HFFc6 (cell line): ENCODE data around the gene EAF2. TPM values are rescaled to one million over a fixed set of nuclear protein-coding genes. Genes with fewer than 3 reads are reported as not detected.

Experiments
- DNase-seq: peaks from one replicate; pipeline ENCODE4 v3.0.0-alpha.2; 2018
- H3K27ac Mint-ChIP-seq: 2 replicates; pipeline ENCODE4 v1.8.0; 2020; ENCODE audit warnings: mild to moderate bottlenecking, mixed read lengths
- H3K27me3 Mint-ChIP-seq: 2 replicates; pipeline ENCODE4 v1.8.0; 2021; ENCODE audit warnings: mild to moderate bottlenecking, moderate library complexity, mixed read lengths; ENCODE audit not compliant: insufficient read depth
- H3K36me3 Mint-ChIP-seq: 2 replicates; pipeline ENCODE4 v1.8.0; 2021; ENCODE audit warnings: low read depth, mixed read lengths
- H3K4me1 Mint-ChIP-seq: 2 replicates; pipeline ENCODE4 v1.8.0; 2020; ENCODE audit warnings: low read depth, mixed read lengths
- H3K4me3 Mint-ChIP-seq: 2 replicates; pipeline ENCODE4 v1.8.0; 2020; ENCODE audit warnings: mild to moderate bottlenecking, moderate library complexity, mixed read lengths
- H3K9me3 Mint-ChIP-seq: 2 replicates; pipeline ENCODE4 v1.8.0; 2020; ENCODE audit warnings: mild to moderate bottlenecking, mixed read lengths
- CTCF ChIP-seq: fragments of 200-600 bp; sonication (generic); IDR thresholded peaks from 2 replicates; pipeline ENCODE4 v1.5.0; 2021; ENCODE audit warnings: antibody characterized with exemption, mild to moderate bottlenecking
- total RNA-seq, 6 experiments: library from RNA; stranded (reverse); fragmentation: NEBNext Ultra II Directional; extraction: Animal tissue kit (Norgen Biotek cat#: 25700); gene quantifications; 2 replicates in 1 of 6; 3 replicates in 5 of 6; pipeline ENCODE4 v1.2.3, GENCODE V29; 2021

The EAF2 gene
- total RNA-seq, 6 experiments from 2014 or later, result 1.4 to 1.8 (median 1.7) TPM

DNA sequence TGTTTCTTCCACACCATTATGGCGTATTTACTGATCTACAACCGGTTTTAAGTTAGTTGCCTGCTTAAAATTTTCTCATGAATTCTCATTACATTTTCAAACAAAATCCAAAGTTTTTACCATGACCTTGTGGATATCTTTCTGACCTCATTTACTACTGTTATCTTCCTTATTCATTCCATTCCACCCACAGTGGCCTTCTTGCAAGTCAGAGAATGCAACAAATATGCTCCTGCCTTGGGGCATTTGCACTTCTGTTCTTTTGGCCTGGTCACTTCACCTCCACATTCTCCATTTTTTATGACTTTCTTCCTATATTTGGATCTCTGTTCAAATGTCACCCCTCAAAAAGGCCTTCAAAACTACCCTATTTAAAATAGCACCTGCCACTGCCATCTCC is 50.4 kb downstream of the EAF2 start:
- no peak for TF ChIP-seq CTCF
- H3K4me1 Mint-ChIP-seq, result peaks cover 11% of the 10 kb centered on the region
- no peak overlapping the region for H3K4me3 Mint-ChIP-seq
- H3K27ac Mint-ChIP-seq, result no peak overlapping the region
- no peaks in the 10 kb centered on the region for H3K9me3 Mint-ChIP-seq
- no peaks in the 10 kb centered on the region for H3K27me3 Mint-ChIP-seq
- no peaks in the 10 kb centered on the region for H3K36me3 Mint-ChIP-seq
- DNase-seq, result no peak

GRCh38 chr3:121894301-121894990 is 59.4 kb downstream of the EAF2 start, which contains the start of gene SLC15A2:
Gene SLC15A2 (plus strand): TSS chr3:121894401. CDS start chr3:121894477, 76 bp downstream.
- no peak for TF ChIP-seq CTCF
- H3K27ac Mint-ChIP-seq, result no peak within 1 kb of the TSS
- peaks cover 2% of the 10 kb centered on the region for H3K27me3 Mint-ChIP-seq
- no peaks in the 10 kb centered on the region for H3K36me3 Mint-ChIP-seq
- no peaks in the 10 kb centered on the region for H3K9me3 Mint-ChIP-seq
- H3K4me1 Mint-ChIP-seq, result no peaks in the 10 kb centered on the region
- no peak within 1 kb of the TSS for H3K4me3 Mint-ChIP-seq
- DNase-seq, result no peak

DNA sequence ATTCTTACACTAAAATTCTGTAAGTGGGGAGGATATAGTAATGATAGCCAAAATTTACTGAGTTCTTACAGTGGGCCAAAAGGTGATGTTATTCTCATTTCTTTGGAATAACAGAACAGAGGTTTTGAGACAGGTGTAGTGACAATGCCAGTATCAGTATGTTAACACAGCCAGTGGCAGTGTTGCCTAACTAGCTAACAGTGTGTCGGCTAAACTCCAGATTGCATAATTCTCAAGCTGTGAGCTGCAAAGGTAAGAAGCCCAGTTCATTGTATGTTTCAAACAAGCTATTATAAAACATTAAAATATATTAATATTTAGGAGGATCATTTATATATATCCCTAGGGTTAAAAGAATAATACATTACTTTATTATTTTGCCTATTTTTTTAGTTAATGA is 60.1 kb downstream of the EAF2 start:
- no peak overlapping the region for H3K4me3 Mint-ChIP-seq
- no peak overlapping the region for H3K27ac Mint-ChIP-seq
- H3K4me1 Mint-ChIP-seq, result no peaks in the 10 kb centered on the region
- no peaks in the 10 kb centered on the region for H3K36me3 Mint-ChIP-seq
- no peaks in the 10 kb centered on the region for H3K9me3 Mint-ChIP-seq
- DNase-seq, result no peak
- H3K27me3 Mint-ChIP-seq, result peaks cover 2% of the 10 kb centered on the region
- TF ChIP-seq CTCF, result no peak

- Mint-ChIP-seq H3K27me3 (peaks cover 2% of the 10 kb centered on the region), H3K27ac (no peak overlapping the region), H3K36me3 (no peaks in the 10 kb centered on the region), H3K9me3 (no peaks in the 10 kb centered on the region), H3K4me3 (no peak overlapping the region), H3K4me1 (no peaks in the 10 kb centered on the region)
- no peak for TF ChIP-seq CTCF
- no peak for DNase-seq
Measured at GRCh38 chr3:121895736-121896135, 60.7 kb downstream of the EAF2 start.

DNA sequence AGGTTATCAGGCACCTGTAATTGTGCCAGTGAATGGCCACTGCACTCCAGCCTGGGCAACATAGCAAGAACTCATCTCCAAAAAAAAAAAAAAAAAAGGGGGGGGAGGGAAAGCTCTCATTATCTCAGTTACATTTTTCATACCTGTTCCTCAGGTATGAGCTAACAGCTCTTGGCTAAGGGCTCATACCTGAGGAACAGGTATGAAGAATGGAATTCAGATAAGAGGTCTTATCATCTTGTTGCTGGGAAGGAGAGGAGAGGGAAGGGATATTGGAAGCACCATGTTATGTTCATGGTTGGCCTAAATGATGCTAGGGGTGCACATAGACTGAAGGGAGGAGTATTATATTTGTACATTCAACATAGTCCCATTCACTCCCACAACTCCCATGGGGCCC is 61.8 kb downstream of the EAF2 start:
- no peak for TF ChIP-seq CTCF
- H3K27ac Mint-ChIP-seq, result no peak overlapping the region
- H3K4me1 Mint-ChIP-seq, result no peaks in the 10 kb centered on the region
- H3K36me3 Mint-ChIP-seq, result no peaks in the 10 kb centered on the region
- no peaks in the 10 kb centered on the region for H3K9me3 Mint-ChIP-seq
- no peak for DNase-seq
- H3K4me3 Mint-ChIP-seq, result no peak overlapping the region
- H3K27me3 Mint-ChIP-seq, result peaks cover 2% of the 10 kb centered on the region

- DNase-seq, result no peak
- TF ChIP-seq CTCF, result no peak
- Mint-ChIP-seq H3K4me3 (no peak overlapping the region), H3K36me3 (no peaks in the 10 kb centered on the region), H3K27me3 (peaks cover 2% of the 10 kb centered on the region), H3K4me1 (no peaks in the 10 kb centered on the region), H3K9me3 (no peaks in the 10 kb centered on the region), H3K27ac (no peak overlapping the region)
Measured at GRCh38 chr3:121897296-121897695, 62.3 kb downstream of the EAF2 start.
